PC-3 (cell line): ENCODE measurements around the gene ERICH2.

Experiments
- EZH2 ChIP-seq: fragments of 300-600 bp; sonication (generic); IDR thresholded peaks from one replicate; pipeline ENCODE4 v1.6.1; 2017; ENCODE audit warnings: antibody characterized with exemption, mild to moderate bottlenecking, low read length; ENCODE audit not compliant: unreplicated experiment
- TF ChIP-seq, protein P1 (sequence below): fragments of 300-600 bp; sonication (generic); conservative IDR thresholded peaks from 2 replicates; pipeline ENCODE4 v1.5.1; 2017; ENCODE audit warnings: antibody characterized with exemption, low read depth, mild to moderate bottlenecking, low read length

DNA sequence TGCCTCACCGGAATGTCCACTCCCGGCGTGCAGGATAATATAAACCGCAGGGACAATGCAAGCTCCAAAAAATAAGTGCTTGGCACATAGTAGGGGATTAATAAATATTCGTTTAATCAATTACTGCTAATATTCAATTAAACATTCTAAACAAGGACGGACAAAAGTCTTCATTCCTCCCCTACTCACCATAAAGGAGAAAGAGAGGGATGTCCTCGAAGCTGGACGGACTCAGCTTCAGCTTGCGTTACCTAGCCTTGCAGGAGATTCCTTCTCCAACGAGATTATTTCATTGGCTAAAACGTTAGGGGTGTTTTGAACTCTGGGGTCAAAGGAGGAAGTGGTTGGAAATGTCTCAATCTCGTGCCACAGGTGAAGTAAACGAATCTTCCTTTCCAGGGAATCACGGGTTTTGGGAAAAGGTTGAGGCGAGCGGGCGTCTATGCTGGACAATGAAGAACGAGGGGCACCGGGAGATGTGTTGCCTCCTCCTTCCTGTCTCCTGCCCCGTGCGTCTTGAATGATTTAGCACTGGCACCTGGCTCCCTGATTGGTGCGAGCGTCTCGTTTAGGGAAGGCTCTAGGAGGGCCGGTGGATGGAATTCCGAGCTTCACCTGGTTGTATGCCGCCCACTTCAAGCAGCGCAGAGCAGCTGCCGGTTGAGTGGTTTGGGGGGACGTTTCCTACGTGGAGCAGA, 44.5 kb downstream of the ERICH2 start:
- TF ChIP-seq, protein P1, sequence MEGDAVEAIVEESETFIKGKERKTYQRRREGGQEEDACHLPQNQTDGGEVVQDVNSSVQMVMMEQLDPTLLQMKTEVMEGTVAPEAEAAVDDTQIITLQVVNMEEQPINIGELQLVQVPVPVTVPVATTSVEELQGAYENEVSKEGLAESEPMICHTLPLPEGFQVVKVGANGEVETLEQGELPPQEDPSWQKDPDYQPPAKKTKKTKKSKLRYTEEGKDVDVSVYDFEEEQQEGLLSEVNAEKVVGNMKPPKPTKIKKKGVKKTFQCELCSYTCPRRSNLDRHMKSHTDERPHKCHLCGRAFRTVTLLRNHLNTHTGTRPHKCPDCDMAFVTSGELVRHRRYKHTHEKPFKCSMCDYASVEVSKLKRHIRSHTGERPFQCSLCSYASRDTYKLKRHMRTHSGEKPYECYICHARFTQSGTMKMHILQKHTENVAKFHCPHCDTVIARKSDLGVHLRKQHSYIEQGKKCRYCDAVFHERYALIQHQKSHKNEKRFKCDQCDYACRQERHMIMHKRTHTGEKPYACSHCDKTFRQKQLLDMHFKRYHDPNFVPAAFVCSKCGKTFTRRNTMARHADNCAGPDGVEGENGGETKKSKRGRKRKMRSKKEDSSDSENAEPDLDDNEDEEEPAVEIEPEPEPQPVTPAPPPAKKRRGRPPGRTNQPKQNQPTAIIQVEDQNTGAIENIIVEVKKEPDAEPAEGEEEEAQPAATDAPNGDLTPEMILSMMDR: no peak
- TF ChIP-seq EZH2: no peak
